ENCODE measurements around the gene CCR7. TPM values are rescaled to one million over a fixed set of nuclear protein-coding genes. Genes with fewer than 3 reads are reported as not detected.

Gene CCR7
- total and polyA plus RNA-seq, 4 donors = 1.8 to 5.9 (median 3.0) TPM

DNA sequence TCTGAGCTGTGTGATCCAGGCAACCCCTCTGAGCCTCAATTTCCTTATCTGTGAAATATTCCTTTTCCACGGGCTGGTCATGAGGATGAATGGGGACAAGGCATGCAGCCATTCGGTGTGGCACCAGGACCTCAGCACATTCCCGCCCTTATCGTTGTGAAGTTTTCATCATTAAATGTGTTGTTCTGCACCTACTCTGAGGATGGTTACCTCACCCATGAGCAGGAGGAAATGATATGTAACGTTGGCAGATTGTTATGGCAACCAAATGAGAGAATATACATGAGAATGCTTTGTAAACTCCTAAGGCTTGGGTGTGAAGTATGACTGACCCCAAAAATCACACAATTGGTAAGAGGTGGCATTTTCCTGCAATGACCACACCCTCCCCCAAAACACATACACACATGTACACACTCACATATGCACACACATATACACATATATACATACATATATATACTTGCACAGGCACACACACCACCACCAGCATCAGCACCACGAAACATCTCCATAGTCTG lies 42.8 kb upstream of the CCR7 start:
- WGBS, 2 donors = 68 to 82% methylated on average over 6 of the region's 6 CpGs
- no peaks in the 10 kb centered on the region for H3K9me3 ChIP-seq (ENCODE audit: control insufficient read depth in 4 of 4, insufficient read depth in 3 of 4, low read length in 3 of 4)
- no peaks in the 10 kb centered on the region for H3K27me3 ChIP-seq (ENCODE audit: control insufficient read depth in 3 of 3, insufficient read depth in 3 of 3, low read length in 2 of 3)
- ATAC-seq (ENCODE audit: insufficient read depth, low FRiP score) (no peak), DNase-seq (no peak)
- TF ChIP-seq, protein P1, sequence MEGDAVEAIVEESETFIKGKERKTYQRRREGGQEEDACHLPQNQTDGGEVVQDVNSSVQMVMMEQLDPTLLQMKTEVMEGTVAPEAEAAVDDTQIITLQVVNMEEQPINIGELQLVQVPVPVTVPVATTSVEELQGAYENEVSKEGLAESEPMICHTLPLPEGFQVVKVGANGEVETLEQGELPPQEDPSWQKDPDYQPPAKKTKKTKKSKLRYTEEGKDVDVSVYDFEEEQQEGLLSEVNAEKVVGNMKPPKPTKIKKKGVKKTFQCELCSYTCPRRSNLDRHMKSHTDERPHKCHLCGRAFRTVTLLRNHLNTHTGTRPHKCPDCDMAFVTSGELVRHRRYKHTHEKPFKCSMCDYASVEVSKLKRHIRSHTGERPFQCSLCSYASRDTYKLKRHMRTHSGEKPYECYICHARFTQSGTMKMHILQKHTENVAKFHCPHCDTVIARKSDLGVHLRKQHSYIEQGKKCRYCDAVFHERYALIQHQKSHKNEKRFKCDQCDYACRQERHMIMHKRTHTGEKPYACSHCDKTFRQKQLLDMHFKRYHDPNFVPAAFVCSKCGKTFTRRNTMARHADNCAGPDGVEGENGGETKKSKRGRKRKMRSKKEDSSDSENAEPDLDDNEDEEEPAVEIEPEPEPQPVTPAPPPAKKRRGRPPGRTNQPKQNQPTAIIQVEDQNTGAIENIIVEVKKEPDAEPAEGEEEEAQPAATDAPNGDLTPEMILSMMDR (IDR thresholded peaks at IDR 0.05; ENCODE audit: control extremely low read depth, extremely low read depth) = no peak
- H3K4me3 ChIP-seq = no peak overlapping the region
- H3K36me3 ChIP-seq (ENCODE audit: control insufficient read depth in 4 of 4, insufficient read depth in 4 of 4, low read length in 4 of 4) = no peaks in the 10 kb centered on the region
- no peak overlapping the region for H3K9ac ChIP-seq (ENCODE audit: insufficient read depth in 1 of 2, low read length in 2 of 2)
- H3K27ac ChIP-seq (ENCODE audit: low read depth in 1 of 2, low read length in 1 of 2) = no peak overlapping the region
- peaks cover 0 to 11% (median 0%) of the 10 kb centered on the region in 5 donors for H3K4me1 ChIP-seq (ENCODE audit: control insufficient read depth in 5 of 5, insufficient read depth in 5 of 5, low read length in 5 of 5)

DNA sequence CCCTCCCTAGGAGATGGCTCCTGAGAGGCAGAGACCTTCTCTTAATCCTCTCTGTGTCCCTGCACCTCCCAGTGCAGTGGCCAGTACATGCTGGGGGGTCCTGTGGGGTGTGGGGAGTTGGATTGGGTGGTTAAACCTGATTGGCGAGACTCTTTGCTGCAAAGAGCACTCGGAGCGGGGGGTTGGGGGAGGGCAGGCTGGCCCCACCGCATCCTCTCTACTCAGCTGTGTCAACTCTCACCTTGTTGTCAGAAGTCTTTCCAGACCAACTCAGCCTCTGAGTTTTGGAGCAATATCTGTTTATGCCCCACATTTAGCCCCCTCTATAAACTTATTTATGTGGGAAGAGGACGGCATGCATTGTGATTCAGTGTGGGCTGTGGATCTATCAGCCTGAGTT lies 42.4 kb upstream of the CCR7 start:
- Histone ChIP-seq H3K9me3 (ENCODE audit: control insufficient read depth in 4 of 4, insufficient read depth in 3 of 4, low read length in 3 of 4) (no peaks in the 10 kb centered on the region), H3K4me3 (no peak overlapping the region), H3K36me3 (ENCODE audit: control insufficient read depth in 4 of 4, insufficient read depth in 4 of 4, low read length in 4 of 4) (no peaks in the 10 kb centered on the region), H3K4me1 (ENCODE audit: control insufficient read depth in 5 of 5, insufficient read depth in 5 of 5, low read length in 5 of 5) (peaks cover 0 to 11% (median 0%) of the 10 kb centered on the region in 5 donors), H3K27ac (ENCODE audit: low read depth in 1 of 2, low read length in 1 of 2) (no peak overlapping the region), H3K9ac (ENCODE audit: insufficient read depth in 1 of 2, low read length in 2 of 2) (no peak overlapping the region), H3K27me3 (ENCODE audit: control insufficient read depth in 3 of 3, insufficient read depth in 3 of 3, low read length in 2 of 3) (no peaks in the 10 kb centered on the region)
- ATAC-seq (ENCODE audit: insufficient read depth, low FRiP score) (no peak), DNase-seq (peak in 1 of 3 donors; percentile 49)
- TF ChIP-seq, protein P1 (IDR thresholded peaks at IDR 0.05; ENCODE audit: control extremely low read depth, extremely low read depth) = no peak
- 73 to 87% methylated on average over 5 of the region's 5 CpGs for WGBS, 2 donors

DNA sequence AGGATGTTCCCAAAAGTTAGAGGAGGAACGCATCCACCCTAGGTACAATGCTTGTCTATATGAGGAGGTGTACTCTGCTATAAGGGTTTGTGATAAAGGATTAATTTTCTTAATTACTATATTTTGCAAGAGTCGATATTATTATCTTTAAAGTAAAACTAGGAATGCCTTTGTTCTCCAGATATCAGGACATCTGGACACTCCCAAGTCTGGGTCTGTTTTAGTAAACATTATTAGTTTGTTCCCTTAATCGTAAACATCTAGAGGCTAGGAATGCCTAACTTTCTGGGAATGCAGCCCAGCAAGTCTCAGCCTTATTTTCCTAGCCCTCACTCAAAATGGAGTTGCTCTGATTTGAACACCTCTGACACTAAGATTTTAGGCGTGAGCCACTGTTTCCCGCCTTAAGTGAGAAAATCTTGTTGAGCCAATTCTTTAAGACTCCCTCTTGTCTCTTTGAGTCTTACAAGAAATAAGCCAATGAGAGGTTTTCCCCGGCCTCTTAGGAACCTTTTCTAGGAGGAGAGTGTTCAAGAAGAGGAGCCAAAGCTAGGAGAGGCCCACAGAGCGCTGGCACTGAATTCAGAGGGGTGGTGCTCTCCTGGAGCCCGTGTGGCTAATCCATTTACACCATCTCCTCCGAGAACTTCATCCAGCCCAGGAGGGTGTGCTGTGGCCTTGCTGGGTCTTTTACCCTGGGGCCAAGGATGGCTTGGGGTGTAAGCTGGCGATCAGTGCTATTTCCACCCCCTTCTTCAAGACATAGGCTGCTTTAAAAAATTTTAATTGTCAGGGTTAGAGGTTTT lies 41.5 kb upstream of the CCR7 start:
- no peaks in the 10 kb centered on the region for H3K36me3 ChIP-seq (ENCODE audit: control insufficient read depth in 4 of 4, insufficient read depth in 4 of 4, low read length in 4 of 4)
- peaks cover 0 to 11% (median 0%) of the 10 kb centered on the region in 5 donors for H3K4me1 ChIP-seq (ENCODE audit: control insufficient read depth in 5 of 5, insufficient read depth in 5 of 5, low read length in 5 of 5)
- no peak overlapping the region for H3K9ac ChIP-seq (ENCODE audit: insufficient read depth in 1 of 2, low read length in 2 of 2)
- H3K27me3 ChIP-seq (ENCODE audit: control insufficient read depth in 3 of 3, insufficient read depth in 3 of 3, low read length in 2 of 3) = no peaks in the 10 kb centered on the region
- TF ChIP-seq, protein P1 (IDR thresholded peaks at IDR 0.05; ENCODE audit: control extremely low read depth, extremely low read depth) = no peak
- DNase-seq (peak in 2 of 3 donors; percentile 37 to 58), ATAC-seq (ENCODE audit: insufficient read depth, low FRiP score) (peak; percentile 16)
- peak overlapping the region in 1 of 2 donors; percentile 35 for H3K27ac ChIP-seq (ENCODE audit: low read depth in 1 of 2, low read length in 1 of 2)
- H3K9me3 ChIP-seq (ENCODE audit: control insufficient read depth in 4 of 4, insufficient read depth in 3 of 4, low read length in 3 of 4) = no peaks in the 10 kb centered on the region
- 63 to 77% methylated on average over 10 of the region's 10 CpGs for WGBS, 2 donors
- no peak overlapping the region for H3K4me3 ChIP-seq
